Activated naive CD4-positive, alpha-beta T cell treated with anti-CD3 and anti-CD28 coated beads, Interleukin-2, amount 50 U/mL, for 72 hours (primary cell): ENCODE measurements around the gene VWA3A. TPM values are rescaled to one million over a fixed set of nuclear protein-coding genes. Genes with fewer than 3 reads are reported as not detected.
"Not testable (repeated sequence)": the region's sequence is repeated elsewhere in the genome, so short reads cannot be mapped to it uniquely, and the experiment has no call there.

Source experiments
- ATAC-seq, 2 donors: fragments of 150-1000 bp; cut with Tn5 transposase; 2 replicates each; pipeline ENCODE4 v1.10.0; 2021; ENCODE audit warnings: mild to moderate bottlenecking in 2 of 2, moderate library complexity in 2 of 2
- DNase-seq, 2 donors: peaks; one replicate each; pipeline ENCODE4 v3.0.0; 2021 to 2022; ENCODE audit warnings: low spot score in 2 of 2
- H3K27ac Mint-ChIP-seq, 2 donors: one replicate each; pipeline ENCODE4 v1.8.0; 2022; ENCODE audit warnings: mild to moderate bottlenecking in 2 of 2, mixed read lengths in 2 of 2
- H3K36me3 Mint-ChIP-seq, 2 donors: one replicate each; pipeline ENCODE4 v1.8.0; 2022; ENCODE audit warnings: mixed read lengths in 2 of 2
- H3K9me3 Mint-ChIP-seq, 2 donors: one replicate each; pipeline ENCODE4 v1.8.0; 2022; ENCODE audit warnings: mixed read lengths in 2 of 2
- total RNA-seq, 2 donors: library from RNA; stranded (reverse); gene quantifications; one replicate each; pipeline ENCODE4 v1.2.3, GENCODE V29; 2022

VWA3A gene
- total RNA-seq, 2 donors from 2014 or later, result 0.11 to 0.23 TPM

GRCh38 chr16:22153078-22153477, 60.7 kb downstream of the VWA3A start:
- not testable (repeated sequence) for DNase-seq, H3K27ac Mint-ChIP-seq, H3K36me3 Mint-ChIP-seq, H3K9me3 Mint-ChIP-seq, ATAC-seq

GRCh38 chr16:22161401-22161800, 69.1 kb downstream of the VWA3A start:
- H3K36me3 Mint-ChIP-seq, result peaks cover 0 to 10% of the 10 kb centered on the region in 2 donors
- ATAC-seq, result no peak
- H3K27ac Mint-ChIP-seq, result no peak overlapping the region
- peaks cover 6% of the 10 kb centered on the region in 2 donors for H3K9me3 Mint-ChIP-seq
- no peak for DNase-seq

GRCh38 chr16:22161999-22162655, 69.8 kb downstream of the VWA3A start, which contains the start of gene SDR42E2:
Gene SDR42E2, plus strand, starts transcription at chr16:22162506. Its CDS starts 3,077 bp downstream, at chr16:22165583.
- ATAC-seq (peak; percentile 62 to 91), DNase-seq (peak in 1 of 2 donors; percentile 31)
- H3K9me3 Mint-ChIP-seq, result peaks cover 6% of the 10 kb centered on the region in 2 donors
- H3K27ac Mint-ChIP-seq, result no peak within 1 kb of the TSS
- H3K36me3 Mint-ChIP-seq, result peaks cover 0 to 10% of the 10 kb centered on the region in 2 donors

GRCh38 chr16:22162656-22163009, 70.3 kb downstream of the VWA3A start:
- ATAC-seq (peak in 1 of 2 donors; percentile 7), DNase-seq (no peak)
- Mint-ChIP-seq H3K9me3 (peaks cover 6% of the 10 kb centered on the region in 2 donors), H3K36me3 (peaks cover 0 to 10% of the 10 kb centered on the region in 2 donors), H3K27ac (no peak overlapping the region)

GRCh38 chr16:22163806-22164205, 71.5 kb downstream of the VWA3A start:
- no peak overlapping the region for H3K27ac Mint-ChIP-seq
- H3K36me3 Mint-ChIP-seq, result peaks cover 0 to 10% of the 10 kb centered on the region in 2 donors
- H3K9me3 Mint-ChIP-seq, result peaks cover 6% of the 10 kb centered on the region in 2 donors
- ATAC-seq (no peak), DNase-seq (no peak)

GRCh38 chr16:22164482-22164881, 72.1 kb downstream of the VWA3A start:
- H3K36me3 Mint-ChIP-seq, result peaks cover 0 to 10% of the 10 kb centered on the region in 2 donors

GRCh38 chr16:22165508-22166285, 73.4 kb downstream of the VWA3A start:
- peaks cover 0 to 10% of the 10 kb centered on the region in 2 donors for H3K36me3 Mint-ChIP-seq
- H3K9me3 Mint-ChIP-seq, result peaks cover 6% of the 10 kb centered on the region in 2 donors
- DNase-seq, result no peak
- ATAC-seq, result no peak
- no peak overlapping the region for H3K27ac Mint-ChIP-seq

More at GRCh38 chr16:22164482-22164881, 72.1 kb downstream of the VWA3A start:
- no peak overlapping the region for H3K27ac Mint-ChIP-seq
- DNase-seq (no peak), ATAC-seq (no peak)
- H3K9me3 Mint-ChIP-seq, result peaks cover 6% of the 10 kb centered on the region in 2 donors

GRCh38 chr16:22171953-22172352, 79.6 kb downstream of the VWA3A start:
- DNase-seq (no peak), ATAC-seq (no peak)
- Mint-ChIP-seq H3K9me3 (no peaks in the 10 kb centered on the region), H3K36me3 (no peaks in the 10 kb centered on the region), H3K27ac (no peak overlapping the region)

GRCh38 chr16:22172642-22173041, 80.3 kb downstream of the VWA3A start:
- H3K27ac Mint-ChIP-seq, H3K36me3 Mint-ChIP-seq, ATAC-seq, DNase-seq, H3K9me3 Mint-ChIP-seq: not testable (repeated sequence)

- DNase-seq (no peak), ATAC-seq (no peak)
- Mint-ChIP-seq H3K36me3 (no peaks in the 10 kb centered on the region), H3K9me3 (no peaks in the 10 kb centered on the region), H3K27ac (no peak overlapping the region)
These were observed 82.3 kb downstream of the VWA3A start for GRCh38 chr16:22174642-22175041.

GRCh38 chr16:22177968-22178930, 85.9 kb downstream of the VWA3A start:
- DNase-seq (no peak), ATAC-seq (no peak)
- no peaks in the 10 kb centered on the region for H3K36me3 Mint-ChIP-seq

GRCh38 chr16:22181426-22181825, 89.1 kb downstream of the VWA3A start:
- Mint-ChIP-seq H3K36me3 (no peaks in the 10 kb centered on the region), H3K9me3 (no peaks in the 10 kb centered on the region), H3K27ac (no peak overlapping the region)
- DNase-seq (no peak), ATAC-seq (no peak)

More at GRCh38 chr16:22177968-22178930, 85.9 kb downstream of the VWA3A start:
- H3K27ac Mint-ChIP-seq, result peak overlapping the region in 1 of 2 donors; percentile 5
- no peaks in the 10 kb centered on the region for H3K9me3 Mint-ChIP-seq

GRCh38 chr16:22181843-22182242, 89.5 kb downstream of the VWA3A start:
- no peaks in the 10 kb centered on the region for H3K9me3 Mint-ChIP-seq
- H3K27ac Mint-ChIP-seq, result peak overlapping the region in 1 of 2 donors; percentile 36
- ATAC-seq, result no peak
- DNase-seq, result no peak
- H3K36me3 Mint-ChIP-seq, result no peaks in the 10 kb centered on the region

GRCh38 chr16:22183335-22183734, 91.0 kb downstream of the VWA3A start:
- Mint-ChIP-seq H3K36me3 (no peaks in the 10 kb centered on the region), H3K27ac (peak overlapping the region in 1 of 2 donors; percentile 57), H3K9me3 (no peaks in the 10 kb centered on the region)
- no peak for DNase-seq
- ATAC-seq, result no peak

- Mint-ChIP-seq H3K36me3 (no peaks in the 10 kb centered on the region), H3K27ac (no peak overlapping the region), H3K9me3 (no peaks in the 10 kb centered on the region)
- no peak for ATAC-seq
- no peak for DNase-seq
These were observed 91.7 kb downstream of the VWA3A start for GRCh38 chr16:22183901-22184614.

GRCh38 chr16:22184615-22184968, 92.3 kb downstream of the VWA3A start:
- Mint-ChIP-seq H3K27ac (no peak overlapping the region), H3K9me3 (no peaks in the 10 kb centered on the region), H3K36me3 (no peaks in the 10 kb centered on the region)
- DNase-seq, result no peak
- no peak for ATAC-seq
